ENCODE data around the gene SAMD8. TPM values are rescaled to one million over a fixed set of nuclear protein-coding genes. Genes with fewer than 3 reads are reported as not detected.

Gene SAMD8
- total and polyA plus RNA-seq, 2 donors (not counting 1 experiment from before 2014, with no cell fraction given), result 15.9 to 35.7 TPM

DNA sequence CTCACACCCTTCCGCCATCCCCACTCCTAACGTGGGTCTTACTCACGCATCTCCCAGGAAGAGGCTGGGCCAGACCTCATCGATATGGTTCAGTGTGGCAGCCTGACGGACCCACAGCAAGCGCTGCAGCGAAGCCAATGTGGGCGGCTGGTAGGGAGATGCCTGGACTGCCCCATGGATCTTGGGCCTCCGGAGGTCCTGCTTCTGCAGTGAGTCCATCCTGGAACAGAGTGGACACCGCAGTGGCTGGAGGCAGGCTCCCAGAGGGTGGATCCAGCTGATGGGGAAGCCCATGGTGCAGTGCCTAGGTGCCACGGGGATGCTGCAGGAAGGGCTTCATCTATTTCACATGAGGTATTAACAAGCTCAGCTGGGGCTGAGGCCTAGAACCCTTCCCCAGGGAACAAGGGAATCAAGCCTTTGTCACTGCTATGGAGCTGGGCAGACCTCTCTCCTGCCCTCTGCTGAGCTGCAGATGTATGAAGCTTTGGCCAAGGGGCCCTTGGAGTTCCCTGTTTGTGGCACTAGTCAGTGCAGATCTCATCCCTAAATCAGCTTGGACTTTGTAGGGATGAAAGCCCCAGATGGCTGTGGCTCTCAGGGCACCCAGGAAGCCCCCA lies 13.7 kb upstream of the SAMD8 start:
- ChIA-PET POLR2A (no interaction called here), CTCF (interaction anchor here (0.6 to 11.8 kb wide), 13 partner anchors 9 to 973 kb away, joined by 3 to 103 read pairs (median 3); partner anchors contain the start of gene SAMD8)
- H3K9me3 Mint-ChIP-seq (ENCODE audit: insufficient read depth), result no peaks in the 10 kb centered on the region
- H3K27ac ChIP-seq (ENCODE audit: low read length in 2 of 2), result no peak overlapping the region
- H3K9ac ChIP-seq (ENCODE audit: low read length), result no peak overlapping the region
- ATAC-seq (ENCODE audit: low read depth), result no peak
- 96% methylated on average over 11 of the region's 11 CpGs for WGBS (ENCODE audit: insufficient coverage)
- no peak overlapping the region for H3K4me3 ChIP-seq (ENCODE audit: control extremely low read depth in 1 of 5, extremely low read depth in 1 of 5, insufficient read depth in 1 of 5, low read depth in 2 of 5, low read length in 4 of 5)
- no peaks in the 10 kb centered on the region for H3K9me3 ChIP-seq (ENCODE audit: control extremely low read depth in 1 of 3, control insufficient read depth in 2 of 3, insufficient read depth in 1 of 3, low read length in 2 of 3)
- H4K20me1 ChIP-seq (ENCODE audit: control insufficient read depth, insufficient read depth, low read length, poor library complexity, severe bottlenecking), result no peaks in the 10 kb centered on the region
- no peaks in the 10 kb centered on the region for H3K27me3 Mint-ChIP-seq
- TF ChIP-seq CTCF (IDR thresholded peaks at IDR 0.05), result no peak
- DNase-seq, result no peak
- no peak overlapping the region for H3K4me2 ChIP-seq (replicated peaks; ENCODE audit: low read depth, low read length, poor library complexity, severe bottlenecking)
- no peaks in the 10 kb centered on the region for H3K79me2 ChIP-seq (ENCODE audit: control insufficient read depth, insufficient read depth, low read length)
- H3K36me3 ChIP-seq (replicated peaks in 1 of 2; ENCODE audit: control extremely low read depth in 1 of 2, control insufficient read depth in 1 of 2, extremely low read depth in 1 of 2, insufficient read depth in 2 of 2, low read length in 1 of 2), result no peaks in the 10 kb centered on the region
- H3K4me1 Mint-ChIP-seq, result no peaks in the 10 kb centered on the region
- H3K27ac Mint-ChIP-seq, result no peak overlapping the region
- H3K4me3 Mint-ChIP-seq, result no peak overlapping the region
- no peak overlapping the region for H2AFZ ChIP-seq (ENCODE audit: insufficient read depth, low read depth, low read length, poor library complexity, severe bottlenecking)
- no peaks in the 10 kb centered on the region for H3K27me3 ChIP-seq (replicated peaks in 1 of 4; ENCODE audit: control extremely low read depth in 1 of 4, control insufficient read depth in 3 of 4, insufficient read depth in 4 of 4, low read length in 3 of 4)
- H3K4me1 ChIP-seq (ENCODE audit: control insufficient read depth in 2 of 2, insufficient read depth in 2 of 2, low read length in 2 of 2), result peaks cover 0 to 7% of the 10 kb centered on the region in 2 donors
- intact Hi-C loops (cut with micrococcal nuclease), result loop anchor here (10.0 kb wide), 1 partner anchor 363 kb away; no protein-coding TSS in a partner anchor

DNA sequence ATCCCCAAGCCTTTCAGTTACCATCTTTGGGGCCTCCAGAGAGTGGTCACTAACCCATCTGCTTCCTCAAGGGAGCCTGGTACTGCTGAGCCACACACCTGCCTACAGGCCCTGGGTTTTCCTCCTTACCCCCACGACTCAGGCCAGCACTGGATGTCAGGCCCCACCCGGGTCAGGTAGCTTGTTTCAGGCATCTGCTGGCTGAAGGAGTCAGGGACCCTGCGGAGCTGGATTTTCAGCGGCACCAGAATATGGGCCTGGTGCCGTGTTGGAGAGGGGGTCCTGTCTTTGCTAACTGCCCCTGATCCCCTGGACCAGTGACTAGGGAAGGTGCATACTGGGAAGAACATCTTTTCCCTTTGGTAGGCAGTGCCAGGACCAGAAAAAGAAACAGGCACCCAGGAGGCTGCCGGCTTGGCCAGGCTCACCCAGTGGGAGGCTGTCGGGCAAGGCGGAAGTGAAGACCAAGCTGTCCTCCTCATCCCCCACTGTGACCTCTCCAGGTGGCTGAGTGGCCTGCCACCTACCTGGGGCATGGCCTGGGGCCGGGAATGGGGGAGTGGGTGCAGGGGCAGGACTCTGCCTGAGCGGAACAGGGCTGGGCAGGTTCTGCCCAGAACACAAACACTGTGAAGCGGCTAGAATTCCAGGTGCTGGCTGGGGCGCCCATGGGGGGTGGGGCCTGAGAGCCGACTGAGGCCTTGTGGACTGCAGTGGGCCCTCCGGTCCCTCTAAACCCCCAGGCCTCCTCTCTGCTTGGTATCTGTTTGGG lies 12.4 kb upstream of the SAMD8 start:
- WGBS (ENCODE audit: insufficient coverage), result 87% methylated on average over 12 of the region's 14 CpGs
- POLR2A ChIA-PET, result no interaction called here
- H3K9me3 ChIP-seq (ENCODE audit: control extremely low read depth in 1 of 3, control insufficient read depth in 2 of 3, insufficient read depth in 1 of 3, low read length in 2 of 3), result no peaks in the 10 kb centered on the region
- no peak overlapping the region for H3K4me2 ChIP-seq (replicated peaks; ENCODE audit: low read depth, low read length, poor library complexity, severe bottlenecking)
- H4K20me1 ChIP-seq (ENCODE audit: control insufficient read depth, insufficient read depth, low read length, poor library complexity, severe bottlenecking), result no peaks in the 10 kb centered on the region
- Mint-ChIP-seq H3K27ac (no peak overlapping the region), H3K4me1 (no peaks in the 10 kb centered on the region), H3K4me3 (no peak overlapping the region), H3K9me3 (ENCODE audit: insufficient read depth) (no peaks in the 10 kb centered on the region), H3K27me3 (no peaks in the 10 kb centered on the region)
- no peak overlapping the region for H3K4me3 ChIP-seq (ENCODE audit: control extremely low read depth in 1 of 5, extremely low read depth in 1 of 5, insufficient read depth in 1 of 5, low read depth in 2 of 5, low read length in 4 of 5)
- intact Hi-C loops (cut with micrococcal nuclease), result loop anchor here (10.0 kb wide), 1 partner anchor 364 kb away; no protein-coding TSS in a partner anchor
- H3K27me3 ChIP-seq (replicated peaks in 1 of 4; ENCODE audit: control extremely low read depth in 1 of 4, control insufficient read depth in 3 of 4, insufficient read depth in 4 of 4, low read length in 3 of 4), result no peaks in the 10 kb centered on the region
- no peak for TF ChIP-seq CTCF (IDR thresholded peaks at IDR 0.05)
- TF ChIP-seq EZH2 (IDR thresholded peaks at IDR 0.05; ENCODE audit: borderline replicate concordance, insufficient read depth, low read depth, low read length, poor library complexity, severe bottlenecking), result no peak
- no peak for DNase-seq
- CTCF ChIA-PET, result interaction anchor here (0.7 to 11.8 kb wide), 17 partner anchors 10 to 1957 kb away, joined by 3 to 103 read pairs (median 4); partner anchors contain the start of genes ADK, AP3M1 and SAMD8
- no peaks in the 10 kb centered on the region for H3K79me2 ChIP-seq (ENCODE audit: control insufficient read depth, insufficient read depth, low read length)
- H3K4me1 ChIP-seq (ENCODE audit: control insufficient read depth in 2 of 2, insufficient read depth in 2 of 2, low read length in 2 of 2), result peaks cover 0 to 7% of the 10 kb centered on the region in 2 donors
- no peak overlapping the region for H3K27ac ChIP-seq (ENCODE audit: low read length in 2 of 2)
- H3K9ac ChIP-seq (ENCODE audit: low read length), result no peak overlapping the region
- no peak overlapping the region for H2AFZ ChIP-seq (ENCODE audit: insufficient read depth, low read depth, low read length, poor library complexity, severe bottlenecking)
- no peak for ATAC-seq (ENCODE audit: low read depth)
- H3K36me3 ChIP-seq (replicated peaks in 1 of 2; ENCODE audit: control extremely low read depth in 1 of 2, control insufficient read depth in 1 of 2, extremely low read depth in 1 of 2, insufficient read depth in 2 of 2, low read length in 1 of 2), result no peaks in the 10 kb centered on the region

Measured in B cell (primary cell).